Spinal cord (tissue), 10 donors: Measurements from ENCODE around the gene MTAP. TPM values are rescaled to one million over a fixed set of nuclear protein-coding genes. Genes with fewer than 3 reads are reported as not detected.

ENCODE experiments used
- DNase-seq, 6 donors: peaks; one replicate each; pipeline versions ENCODE4 v3.0.0 to v3.0.0-alpha.2; 2013 to 2015; ENCODE audit warnings: low spot score in 6 of 6, low read depth in 4 of 6
- H3K27ac ChIP-seq: one replicate; pipeline ENCODE4 v1.5.1; 2013; ENCODE audit warnings: low read depth, low read length, control low read depth
- H3K27me3 ChIP-seq: one replicate; pipeline ENCODE4 v1.6.1; 2013; ENCODE audit warnings: low read length; ENCODE audit not compliant: control insufficient read depth, insufficient read depth
- H3K36me3 ChIP-seq: one replicate; pipeline ENCODE4 v1.6.1; 2013; ENCODE audit warnings: low read length; ENCODE audit not compliant: control insufficient read depth, insufficient read depth
- H3K4me1 ChIP-seq: one replicate; pipeline ENCODE4 v1.6.1; 2013; ENCODE audit warnings: low read length; ENCODE audit not compliant: control insufficient read depth, insufficient read depth
- H3K4me3 ChIP-seq: one replicate; pipeline ENCODE4 v1.5.1; 2013; ENCODE audit warnings: low read depth, low read length, control low read depth
- H3K9me3 ChIP-seq: one replicate; pipeline ENCODE4 v1.6.1; 2013; ENCODE audit warnings: low read length; ENCODE audit not compliant: control insufficient read depth, insufficient read depth
- WGBS: methylation state at CpG from one replicate; pipeline ENCODE4 v1.1.5; 2013; ENCODE audit warnings: missing lambda C conversion rate; ENCODE audit not compliant: insufficient coverage; 5-methylcytosine and 5-hydroxymethylcytosine counted together
- polyA plus RNA-seq, 2 donors: library from polyadenylated mRNA; unstranded; fragments of 120-200 nt; gene quantifications; one replicate each; pipeline ENCODE4 v1.2.1, GENCODE V29; 2013; ENCODE audit not compliant: insufficient read length in 2 of 2
- total RNA-seq, 2 donors: library from RNA; depleted of rRNA in 1 of 2; stranded (reverse); fragments of 120-200 nt in 1 of 2; fragments of >200 nt in 1 of 2; gene quantifications; one replicate each; pipeline versions ENCODE4 v1.2.3 to v1.2.4, GENCODE V29; 2013 to 2014
- donor health status: healthy.

Gene MTAP
- total and polyA plus RNA-seq, 4 donors = 19.8 to 30.0 (median 22.8) TPM

DNA sequence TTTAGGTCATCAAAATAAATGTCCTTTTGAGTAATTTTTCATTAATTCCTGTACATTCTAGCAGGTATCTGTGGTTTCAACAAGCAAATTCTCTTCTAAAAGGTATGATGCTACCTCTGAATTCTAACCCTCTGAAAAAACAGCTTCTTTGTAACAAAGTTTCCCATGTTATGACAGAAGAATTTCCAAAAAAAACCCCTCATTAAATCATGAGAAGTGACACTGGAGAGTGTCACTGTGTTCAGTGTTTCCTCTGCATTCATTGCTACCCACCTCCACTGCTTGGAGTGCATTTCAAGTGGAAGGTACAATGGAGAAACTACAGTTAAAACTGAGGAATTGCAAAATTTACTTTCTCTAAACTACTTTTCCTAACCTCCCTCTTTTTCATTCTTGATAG, 181.7 kb downstream of the MTAP start:
- no peaks in the 10 kb centered on the region for H3K36me3 ChIP-seq
- H3K4me1 ChIP-seq = no peaks in the 10 kb centered on the region
- peaks cover 82% of the 10 kb centered on the region for H3K27me3 ChIP-seq
- no peaks in the 10 kb centered on the region for H3K9me3 ChIP-seq
- DNase-seq = no peak
- H3K4me3 ChIP-seq = no peak overlapping the region
- no peak overlapping the region for H3K27ac ChIP-seq

DNA sequence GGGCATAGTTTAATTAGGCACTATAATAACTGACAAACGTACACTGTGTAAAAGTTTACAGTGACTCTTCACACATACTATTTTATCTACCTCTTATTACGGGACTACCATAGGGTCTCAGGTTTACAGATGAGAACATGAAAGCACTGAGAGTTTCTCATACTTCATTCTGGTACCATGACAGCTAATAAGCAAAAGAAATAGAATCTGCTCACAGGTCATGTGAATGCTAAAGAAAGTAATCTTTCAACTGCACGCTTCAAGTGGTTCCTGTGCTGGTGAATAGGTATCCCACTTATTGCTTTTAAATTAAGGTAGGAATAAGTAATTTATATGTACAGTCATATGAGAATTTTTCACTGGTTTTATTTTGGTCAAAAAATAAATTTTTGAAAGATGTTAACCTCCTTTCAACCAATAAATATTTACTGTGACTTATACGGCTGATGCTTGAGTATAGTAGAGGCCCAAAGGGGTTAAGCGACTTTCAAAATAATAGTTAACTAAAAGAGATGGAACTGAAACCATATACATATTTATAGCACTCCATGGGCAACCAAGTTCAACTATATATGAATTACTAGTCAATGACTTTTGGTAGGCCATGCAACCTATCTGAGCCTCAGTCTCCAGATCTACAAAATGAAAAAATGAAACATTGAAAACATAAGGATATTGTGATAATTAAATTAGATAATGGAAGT, 183.7 kb downstream of the MTAP start:
- no peak overlapping the region for H3K27ac ChIP-seq
- H3K36me3 ChIP-seq = no peaks in the 10 kb centered on the region
- H3K9me3 ChIP-seq = no peaks in the 10 kb centered on the region
- WGBS = no CpG with 5 or more reads among the region's 5 CpGs
- H3K4me1 ChIP-seq = peaks cover 4% of the 10 kb centered on the region
- peaks cover 86% of the 10 kb centered on the region for H3K27me3 ChIP-seq
- no peak for DNase-seq
- no peak overlapping the region for H3K4me3 ChIP-seq

Other genes with a start within 250 kb of the MTAP start
- under 1 TPM; 0.11 to 0.40 TPM for gene CDKN2A, start 191.8 kb downstream of the MTAP start, total RNA-seq
- gene CDKN2A, start 191.8 kb downstream of the MTAP start, polyA plus RNA-seq = under 1 TPM in 1 of 2 donors, not detected in 1; 0.80 TPM
- under 1 TPM; 0.50 to 0.55 TPM for gene CDKN2B-AS1, start 192.2 kb downstream of the MTAP start, total RNA-seq
- gene CDKN2B-AS1, start 192.2 kb downstream of the MTAP start, polyA plus RNA-seq = under 1 TPM; 0.29 to 0.51 TPM
- under 1 TPM; 0.79 to 0.94 TPM for gene CDKN2B, start 206.7 kb downstream of the MTAP start, total RNA-seq
- gene CDKN2B, start 206.7 kb downstream of the MTAP start, polyA plus RNA-seq = 1 to 10 TPM; 1.8 TPM